HG03439 (cell line): ENCODE data around the gene PLD1.

Source experiments
- ATAC-seq: cut with Tn5 transposase; IDR thresholded peaks from one replicate; pipeline ENCODE4 v1.9.1; 2021; ENCODE audit warnings: mild to moderate bottlenecking, moderate library complexity; ENCODE audit not compliant: unreplicated experiment

PLD1 gene

GRCh38 chr3:171776839-171777583 lies 33.3 kb downstream of the PLD1 start:
- no peak for ATAC-seq

GRCh38 chr3:171776411-171776810 lies 33.9 kb downstream of the PLD1 start:
- ATAC-seq, result no peak

- ATAC-seq, result no peak
Measured at GRCh38 chr3:171775943-171776342, 34.3 kb downstream of the PLD1 start.

- no peak for ATAC-seq
Measured at GRCh38 chr3:171774521-171774920, 35.8 kb downstream of the PLD1 start.

GRCh38 chr3:171772427-171773056 lies 37.7 kb downstream of the PLD1 start:
- ATAC-seq, result no peak

GRCh38 chr3:171770689-171771620 lies 39.3 kb downstream of the PLD1 start:
- ATAC-seq, result no peak

- no peak for ATAC-seq
Measured at GRCh38 chr3:171769461-171769860, 40.8 kb downstream of the PLD1 start.

GRCh38 chr3:171768986-171769385 lies 41.3 kb downstream of the PLD1 start:
- no peak for ATAC-seq

GRCh38 chr3:171768281-171768900 lies 41.9 kb downstream of the PLD1 start:
- ATAC-seq, result no peak

GRCh38 chr3:171765511-171765887 lies 44.8 kb downstream of the PLD1 start:
- no peak for ATAC-seq

- no peak for ATAC-seq
Measured at GRCh38 chr3:171763392-171763791, 46.9 kb downstream of the PLD1 start.

GRCh38 chr3:171760477-171760876 lies 49.8 kb downstream of the PLD1 start:
- no peak for ATAC-seq

- no peak for ATAC-seq
Measured at GRCh38 chr3:171758109-171758508, 52.2 kb downstream of the PLD1 start.

- ATAC-seq, result no peak
Measured at GRCh38 chr3:171757361-171758034, 52.8 kb downstream of the PLD1 start.

GRCh38 chr3:171755656-171756055 lies 54.6 kb downstream of the PLD1 start:
- no peak for ATAC-seq

GRCh38 chr3:171755015-171755589 lies 55.2 kb downstream of the PLD1 start:
- ATAC-seq, result no peak

GRCh38 chr3:171753665-171754408 lies 56.4 kb downstream of the PLD1 start:
- ATAC-seq, result no peak

- no peak for ATAC-seq
Measured at GRCh38 chr3:171753025-171753472, 57.2 kb downstream of the PLD1 start.

- no peak for ATAC-seq
Measured at GRCh38 chr3:171752329-171752728, 58.0 kb downstream of the PLD1 start.
